HG03442 (cell line): ENCODE data around the gene BAIAP2L1.
"Not testable (repeated sequence)": the region's sequence is repeated elsewhere in the genome, so short reads cannot be mapped to it uniquely, and the experiment has no call there.

ENCODE experiments used
- ATAC-seq: cut with Tn5 transposase; IDR thresholded peaks from one replicate; pipeline ENCODE4 v1.9.1; 2021; ENCODE audit warnings: mild to moderate bottlenecking, moderate library complexity; ENCODE audit not compliant: unreplicated experiment

BAIAP2L1 gene

GRCh38 chr7:98400542-98401340, at the start of gene BAIAP2L1:
Gene BAIAP2L1, minus strand, starts transcription at chr7:98401090. Its CDS starts 238 bp downstream, at chr7:98400852.
- peak; percentile 81 for ATAC-seq

GRCh38 chr7:98448766-98449165, 47.9 kb upstream of the BAIAP2L1 start:
- no peak for ATAC-seq

- not testable (repeated sequence) for ATAC-seq
These were observed 40.1 kb upstream of the BAIAP2L1 start for GRCh38 chr7:98440992-98441391.

- ATAC-seq, result no peak
These were observed 38.6 kb upstream of the BAIAP2L1 start for GRCh38 chr7:98439484-98439883.

GRCh38 chr7:98434087-98434486, 33.2 kb upstream of the BAIAP2L1 start:
- no peak for ATAC-seq

- ATAC-seq, result no peak
These were observed 28.9 kb upstream of the BAIAP2L1 start for GRCh38 chr7:98429799-98430198.

GRCh38 chr7:98423043-98423442, 22.2 kb upstream of the BAIAP2L1 start:
- ATAC-seq, result no peak

- peak; percentile 64 for ATAC-seq
These were observed 20.2 kb upstream of the BAIAP2L1 start for GRCh38 chr7:98420966-98421612.

GRCh38 chr7:98419988-98420387, 19.1 kb upstream of the BAIAP2L1 start:
- ATAC-seq, result not testable (repeated sequence)

- not testable (repeated sequence) for ATAC-seq
These were observed 18.4 kb upstream of the BAIAP2L1 start for GRCh38 chr7:98419316-98419691.

- ATAC-seq, result no peak
These were observed 17.9 kb upstream of the BAIAP2L1 start for GRCh38 chr7:98418636-98419315.

- ATAC-seq, result no peak
These were observed 17.4 kb upstream of the BAIAP2L1 start for GRCh38 chr7:98418271-98418635.

- not testable (repeated sequence) for ATAC-seq
These were observed 16.8 kb upstream of the BAIAP2L1 start for GRCh38 chr7:98417604-98418270.

- no peak for ATAC-seq
These were observed 13.5 kb upstream of the BAIAP2L1 start for GRCh38 chr7:98414205-98414900.

GRCh38 chr7:98413655-98414054, 12.8 kb upstream of the BAIAP2L1 start:
- ATAC-seq, result not testable (repeated sequence)

GRCh38 chr7:98409843-98410242, 9.0 kb upstream of the BAIAP2L1 start:
- no peak for ATAC-seq

GRCh38 chr7:98408146-98408545, 7.3 kb upstream of the BAIAP2L1 start:
- ATAC-seq, result not testable (repeated sequence)

GRCh38 chr7:98406827-98407226, 5.9 kb upstream of the BAIAP2L1 start:
- no peak for ATAC-seq

GRCh38 chr7:98404840-98405239, 4.0 kb upstream of the BAIAP2L1 start:
- no peak for ATAC-seq

GRCh38 chr7:98399890-98400541, 874 bp downstream of the BAIAP2L1 start:
- ATAC-seq, result no peak
